ENCODE data around the gene KCTD20.

DNA sequence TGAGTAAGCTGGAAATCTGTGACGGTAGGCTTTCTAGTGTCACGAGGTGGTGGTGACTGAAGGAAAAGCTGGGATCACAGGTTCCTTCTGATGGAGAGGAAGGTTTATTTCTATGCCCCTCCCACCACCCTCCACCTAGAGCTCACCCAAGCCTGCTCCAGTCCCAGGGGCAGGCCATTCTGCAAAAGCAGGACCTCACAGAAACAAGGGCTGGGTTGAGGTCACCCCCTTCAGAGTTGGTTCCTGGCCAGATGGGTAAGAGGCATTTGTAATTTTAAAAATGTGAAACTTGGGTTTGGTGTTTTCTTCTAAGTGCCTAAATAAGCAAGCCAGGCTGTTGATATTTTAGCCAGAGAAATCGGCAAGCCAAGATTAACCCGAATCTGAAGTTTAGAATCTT, 46.6 kb downstream of the KCTD20 start:
- TF ChIP-seq, protein P1, sequence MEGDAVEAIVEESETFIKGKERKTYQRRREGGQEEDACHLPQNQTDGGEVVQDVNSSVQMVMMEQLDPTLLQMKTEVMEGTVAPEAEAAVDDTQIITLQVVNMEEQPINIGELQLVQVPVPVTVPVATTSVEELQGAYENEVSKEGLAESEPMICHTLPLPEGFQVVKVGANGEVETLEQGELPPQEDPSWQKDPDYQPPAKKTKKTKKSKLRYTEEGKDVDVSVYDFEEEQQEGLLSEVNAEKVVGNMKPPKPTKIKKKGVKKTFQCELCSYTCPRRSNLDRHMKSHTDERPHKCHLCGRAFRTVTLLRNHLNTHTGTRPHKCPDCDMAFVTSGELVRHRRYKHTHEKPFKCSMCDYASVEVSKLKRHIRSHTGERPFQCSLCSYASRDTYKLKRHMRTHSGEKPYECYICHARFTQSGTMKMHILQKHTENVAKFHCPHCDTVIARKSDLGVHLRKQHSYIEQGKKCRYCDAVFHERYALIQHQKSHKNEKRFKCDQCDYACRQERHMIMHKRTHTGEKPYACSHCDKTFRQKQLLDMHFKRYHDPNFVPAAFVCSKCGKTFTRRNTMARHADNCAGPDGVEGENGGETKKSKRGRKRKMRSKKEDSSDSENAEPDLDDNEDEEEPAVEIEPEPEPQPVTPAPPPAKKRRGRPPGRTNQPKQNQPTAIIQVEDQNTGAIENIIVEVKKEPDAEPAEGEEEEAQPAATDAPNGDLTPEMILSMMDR (IDR thresholded peaks at IDR 0.05), result no peak
- TF ChIP-seq EZH2phosphoT487 (IDR thresholded peaks at IDR 0.05) (no peak), EZH2 (IDR thresholded peaks at IDR 0.05) (no peak)

All from neural progenitor cell (in vitro differentiated cells).